ENCODE measurements around the gene OTUD6A.

The OTUD6A gene

GRCh38 chrX:70049925-70050324, 12.3 kb upstream of the OTUD6A start, which contains the start of gene AWAT2:
TSS of gene AWAT2 (minus strand) at chrX:70049938. CDS start at chrX:70049932, 6 bp downstream.
- DNase-seq, result no peak
- Histone ChIP-seq H3K4me3 (ENCODE audit: low read depth, low read length) (no peak within 1 kb of the TSS), H3K27ac (no peak within 1 kb of the TSS), H3K36me3 (no peaks in the 10 kb centered on the region), H3K9me3 (ENCODE audit: severe bottlenecking) (no peaks in the 10 kb centered on the region), H3K27me3 (ENCODE audit: insufficient read depth, low read depth, severe bottlenecking) (no peaks in the 10 kb centered on the region)
- no peak for TF ChIP-seq CTCF (IDR thresholded peaks at IDR 0.05; ENCODE audit: low read depth, low read length)

- TF ChIP-seq CTCF (IDR thresholded peaks at IDR 0.05; ENCODE audit: low read depth, low read length), result no peak
- H3K4me3 ChIP-seq (ENCODE audit: low read depth, low read length), result no peak overlapping the region
- H3K36me3 ChIP-seq, result no peaks in the 10 kb centered on the region
- no peaks in the 10 kb centered on the region for H3K27me3 ChIP-seq (ENCODE audit: insufficient read depth, low read depth, severe bottlenecking)
- DNase-seq, result no peak
- no peak overlapping the region for H3K27ac ChIP-seq
- H3K9me3 ChIP-seq (ENCODE audit: severe bottlenecking), result no peaks in the 10 kb centered on the region
These were observed 9.2 kb upstream of the OTUD6A start for GRCh38 chrX:70052895-70053615.

- Histone ChIP-seq H3K36me3 (no peaks in the 10 kb centered on the region), H3K27me3 (ENCODE audit: insufficient read depth, low read depth, severe bottlenecking) (no peaks in the 10 kb centered on the region), H3K27ac (no peak overlapping the region), H3K4me3 (ENCODE audit: low read depth, low read length) (no peak overlapping the region), H3K9me3 (ENCODE audit: severe bottlenecking) (no peaks in the 10 kb centered on the region)
- DNase-seq, result no peak
- TF ChIP-seq CTCF (IDR thresholded peaks at IDR 0.05; ENCODE audit: low read depth, low read length), result no peak
These were observed 7.9 kb upstream of the OTUD6A start for GRCh38 chrX:70054391-70054790.

GRCh38 chrX:70062961-70063550, 799 bp downstream of the OTUD6A start:
- Histone ChIP-seq H3K4me3 (ENCODE audit: low read depth, low read length) (no peak overlapping the region), H3K36me3 (no peaks in the 10 kb centered on the region)

GRCh38 chrX:70066646-70067045, 4.4 kb downstream of the OTUD6A start:
- Histone ChIP-seq H3K9me3 (ENCODE audit: severe bottlenecking) (peaks cover 4% of the 10 kb centered on the region), H3K4me3 (ENCODE audit: low read depth, low read length) (no peak overlapping the region), H3K27me3 (ENCODE audit: insufficient read depth, low read depth, severe bottlenecking) (peaks cover 4% of the 10 kb centered on the region), H3K36me3 (no peaks in the 10 kb centered on the region), H3K27ac (no peak overlapping the region)
- no peak for DNase-seq
- TF ChIP-seq CTCF (IDR thresholded peaks at IDR 0.05; ENCODE audit: low read depth, low read length), result no peak

More at GRCh38 chrX:70062961-70063550, 799 bp downstream of the OTUD6A start:
- H3K27me3 ChIP-seq (ENCODE audit: insufficient read depth, low read depth, severe bottlenecking), result peaks cover 2% of the 10 kb centered on the region
- DNase-seq, result no peak
- no peak for TF ChIP-seq CTCF (IDR thresholded peaks at IDR 0.05; ENCODE audit: low read depth, low read length)
- peaks cover 7% of the 10 kb centered on the region for H3K9me3 ChIP-seq (ENCODE audit: severe bottlenecking)
- H3K27ac ChIP-seq, result no peak overlapping the region

Measured in WERI-Rb-1 (cell line).